DND-41 (cell line): ENCODE data around the gene NAB2.
"Not testable (repeated sequence)": the region's sequence is repeated elsewhere in the genome, so short reads cannot be mapped to it uniquely, and the experiment has no call there.

Source experiments
- ATAC-seq: fragments of 200-7000 bp; cut with Tn5 transposase; 3 replicates; pipeline ENCODE4 v1.9.1; 2021; ENCODE audit warnings: low read depth; ENCODE audit not compliant: insufficient read depth
- DNase-seq: peaks from one replicate; pipeline ENCODE4 v3.0.0-alpha.2; 2020
- H2AFZ ChIP-seq: 2 replicates; pipeline ENCODE4 v1.6.0; 2012; ENCODE audit warnings: low read depth, low read length
- H3K27ac ChIP-seq: 2 replicates; pipeline ENCODE4 v1.5.1; 2012; ENCODE audit warnings: low read length, inconsistent platforms
- H3K27me3 ChIP-seq: fragments of 200-600 bp; sonication (generic); 2 replicates; pipeline ENCODE4 v1.6.0; 2012; ENCODE audit warnings: low read length, mild to moderate bottlenecking, inconsistent platforms; ENCODE audit not compliant: insufficient read depth, poor library complexity
- H3K36me3 ChIP-seq: 2 replicates; pipeline ENCODE4 v1.5.1; 2012; ENCODE audit warnings: low read length, inconsistent platforms; ENCODE audit not compliant: insufficient read depth
- H3K4me1 ChIP-seq: 2 replicates; pipeline ENCODE4 v1.5.1; 2012; ENCODE audit warnings: mild to moderate bottlenecking, low read length; ENCODE audit not compliant: insufficient read depth
- H3K4me2 ChIP-seq: 2 replicates; pipeline ENCODE4 v1.6.0; 2012; ENCODE audit warnings: mild to moderate bottlenecking, moderate library complexity, low read length, inconsistent platforms; ENCODE audit not compliant: insufficient read depth
- H3K4me3 ChIP-seq, 2 experiments: fragments of 200-600 bp in 1 of 2; shearing (Covaris generic) in 1 of 2; 2 replicates each; pipeline ENCODE4 v1.5.1; 2012 to 2016; ENCODE audit warnings: inconsistent platforms in 2 of 2, low read length in 2 of 2, mild to moderate bottlenecking in 2 of 2, low read depth in 1 of 2, moderate library complexity in 1 of 2
- H3K79me2 ChIP-seq: 2 replicates; pipeline ENCODE4 v1.6.0; 2012; ENCODE audit warnings: low read length, inconsistent platforms; ENCODE audit not compliant: insufficient read depth
- H3K9ac ChIP-seq: 2 replicates; pipeline ENCODE4 v1.6.0; 2012; ENCODE audit warnings: low read depth, mild to moderate bottlenecking, inconsistent platforms, low read length, moderate library complexity
- H3K9me3 ChIP-seq: 2 replicates; pipeline ENCODE4 v1.5.1; 2012; ENCODE audit warnings: low read length, moderate library complexity, mild to moderate bottlenecking, inconsistent platforms; ENCODE audit not compliant: insufficient read depth, severe bottlenecking
- H4K20me1 ChIP-seq: 2 replicates; pipeline ENCODE4 v1.6.0; 2012; ENCODE audit warnings: low read length; ENCODE audit not compliant: insufficient read depth
- EZH2 ChIP-seq: IDR thresholded peaks from 3 replicates; pipeline ENCODE4 v1.6.1; 2012; ENCODE audit warnings: borderline replicate concordance, low read depth, mild to moderate bottlenecking, moderate library complexity, low read length, inconsistent platforms; ENCODE audit not compliant: severe bottlenecking
- TF ChIP-seq, protein P1 (sequence below): IDR thresholded peaks from 2 replicates; pipeline ENCODE4 v1.5.1; 2012; ENCODE audit warnings: borderline replicate concordance, low read length, moderate library complexity, mild to moderate bottlenecking; ENCODE audit not compliant: poor library complexity, severe bottlenecking; ENCODE audit errors: extremely low read depth

The NAB2 gene

DNA sequence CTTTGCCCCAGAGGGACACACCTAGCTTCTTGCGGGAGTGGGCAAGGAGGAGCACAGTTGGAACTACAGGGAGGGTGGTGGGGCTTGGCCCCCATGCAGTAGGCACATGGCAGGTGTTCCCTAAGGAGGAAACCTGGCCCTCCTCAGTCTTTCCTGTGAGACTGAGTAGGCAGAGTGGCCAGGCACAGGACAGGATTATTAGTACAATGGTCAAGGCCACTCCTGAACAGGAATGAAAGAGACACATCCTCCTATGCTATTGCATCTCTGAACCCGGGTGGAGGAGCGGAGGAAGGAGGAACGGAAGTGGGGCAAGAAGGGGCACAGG lies 39.8 kb upstream of the NAB2 start:
- no peak overlapping the region for H3K4me2 ChIP-seq
- H3K4me3 ChIP-seq, result no peak overlapping the region
- no peak overlapping the region for H3K9ac ChIP-seq
- no peaks in the 10 kb centered on the region for H3K27me3 ChIP-seq
- ATAC-seq, result no peak
- peaks cover 34% of the 10 kb centered on the region for H3K4me1 ChIP-seq
- TF ChIP-seq, protein P1, sequence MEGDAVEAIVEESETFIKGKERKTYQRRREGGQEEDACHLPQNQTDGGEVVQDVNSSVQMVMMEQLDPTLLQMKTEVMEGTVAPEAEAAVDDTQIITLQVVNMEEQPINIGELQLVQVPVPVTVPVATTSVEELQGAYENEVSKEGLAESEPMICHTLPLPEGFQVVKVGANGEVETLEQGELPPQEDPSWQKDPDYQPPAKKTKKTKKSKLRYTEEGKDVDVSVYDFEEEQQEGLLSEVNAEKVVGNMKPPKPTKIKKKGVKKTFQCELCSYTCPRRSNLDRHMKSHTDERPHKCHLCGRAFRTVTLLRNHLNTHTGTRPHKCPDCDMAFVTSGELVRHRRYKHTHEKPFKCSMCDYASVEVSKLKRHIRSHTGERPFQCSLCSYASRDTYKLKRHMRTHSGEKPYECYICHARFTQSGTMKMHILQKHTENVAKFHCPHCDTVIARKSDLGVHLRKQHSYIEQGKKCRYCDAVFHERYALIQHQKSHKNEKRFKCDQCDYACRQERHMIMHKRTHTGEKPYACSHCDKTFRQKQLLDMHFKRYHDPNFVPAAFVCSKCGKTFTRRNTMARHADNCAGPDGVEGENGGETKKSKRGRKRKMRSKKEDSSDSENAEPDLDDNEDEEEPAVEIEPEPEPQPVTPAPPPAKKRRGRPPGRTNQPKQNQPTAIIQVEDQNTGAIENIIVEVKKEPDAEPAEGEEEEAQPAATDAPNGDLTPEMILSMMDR, result no peak
- TF ChIP-seq EZH2, result no peak
- no peaks in the 10 kb centered on the region for H4K20me1 ChIP-seq
- no peaks in the 10 kb centered on the region for H3K79me2 ChIP-seq
- H3K9me3 ChIP-seq, result no peaks in the 10 kb centered on the region
- no peak overlapping the region for H3K27ac ChIP-seq
- no peaks in the 10 kb centered on the region for H3K36me3 ChIP-seq
- no peak overlapping the region for H2AFZ ChIP-seq
- no peak for DNase-seq

DNA sequence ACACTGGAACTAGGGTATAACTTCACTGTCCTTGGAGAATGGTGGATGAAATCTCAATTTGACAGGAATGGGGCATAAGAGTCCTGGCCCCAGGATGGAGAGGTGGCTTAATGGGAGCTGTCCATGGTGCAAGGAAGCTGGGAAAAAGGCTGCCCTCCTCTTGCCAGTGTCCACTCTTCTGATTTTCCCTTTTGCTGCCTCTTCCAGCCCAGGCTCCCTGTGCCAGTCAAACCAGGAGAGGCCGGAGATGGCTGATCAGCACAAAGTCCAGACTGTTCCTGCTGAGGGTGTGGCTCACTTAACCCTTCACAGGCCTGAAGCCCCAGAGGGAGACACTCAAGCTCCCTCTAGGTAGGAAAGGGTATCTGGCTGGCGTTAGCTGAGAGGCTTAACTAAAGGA lies 39.0 kb upstream of the NAB2 start, which contains the start of gene MYO1A:
MYO1A (minus strand) TSS at position 240 of the 400 bp plus-strand sequence. CDS start 1,806 bp downstream, outside the sequence.
- no peak within 1 kb of the TSS for H3K4me3 ChIP-seq
- no peak for ATAC-seq
- no peak within 1 kb of the TSS for H3K9ac ChIP-seq
- H3K9me3 ChIP-seq, result no peaks in the 10 kb centered on the region
- no peaks in the 10 kb centered on the region for H3K27me3 ChIP-seq
- no peaks in the 10 kb centered on the region for H4K20me1 ChIP-seq
- no peak within 1 kb of the TSS for H3K27ac ChIP-seq
- no peaks in the 10 kb centered on the region for H3K36me3 ChIP-seq
- no peak for DNase-seq
- H3K79me2 ChIP-seq, result no peaks in the 10 kb centered on the region
- peaks cover 34% of the 10 kb centered on the region for H3K4me1 ChIP-seq
- H2AFZ ChIP-seq, result no peak within 1 kb of the TSS
- TF ChIP-seq EZH2, result no peak
- TF ChIP-seq, protein P1, result no peak
- no peak within 1 kb of the TSS for H3K4me2 ChIP-seq

DNA sequence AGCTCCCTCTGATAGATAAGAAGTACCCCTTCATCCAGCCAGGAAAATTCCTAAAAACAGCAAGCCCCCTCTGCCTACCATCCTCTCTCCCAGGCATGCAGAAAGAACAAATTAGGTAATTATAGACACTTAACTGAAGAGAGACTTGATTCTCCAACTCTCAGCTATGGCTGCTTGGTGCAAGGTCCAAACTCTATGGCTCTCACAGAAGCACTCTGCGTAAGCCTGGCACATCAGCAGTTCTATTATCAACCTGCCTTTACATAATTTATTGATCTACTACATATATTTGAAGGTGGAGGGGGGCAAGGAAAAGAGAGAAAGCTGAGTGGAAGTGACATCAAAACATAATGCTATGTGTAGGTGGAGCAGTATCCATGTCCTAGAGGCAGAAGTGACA lies 37.9 kb upstream of the NAB2 start:
- no peak overlapping the region for H2AFZ ChIP-seq
- no peak for DNase-seq
- H3K9me3 ChIP-seq, result no peaks in the 10 kb centered on the region
- no peak overlapping the region for H3K27ac ChIP-seq
- no peak overlapping the region for H3K9ac ChIP-seq
- peaks cover 31% of the 10 kb centered on the region for H3K4me1 ChIP-seq
- no peaks in the 10 kb centered on the region for H3K79me2 ChIP-seq
- H3K27me3 ChIP-seq, result no peaks in the 10 kb centered on the region
- no peak for ATAC-seq
- no peaks in the 10 kb centered on the region for H4K20me1 ChIP-seq
- H3K36me3 ChIP-seq, result peaks cover 3% of the 10 kb centered on the region; the same call in 1 of the 2 replicates
- H3K4me3 ChIP-seq, result no peak overlapping the region
- H3K4me2 ChIP-seq, result no peak overlapping the region
- TF ChIP-seq EZH2, result no peak
- TF ChIP-seq, protein P1, result no peak

DNA sequence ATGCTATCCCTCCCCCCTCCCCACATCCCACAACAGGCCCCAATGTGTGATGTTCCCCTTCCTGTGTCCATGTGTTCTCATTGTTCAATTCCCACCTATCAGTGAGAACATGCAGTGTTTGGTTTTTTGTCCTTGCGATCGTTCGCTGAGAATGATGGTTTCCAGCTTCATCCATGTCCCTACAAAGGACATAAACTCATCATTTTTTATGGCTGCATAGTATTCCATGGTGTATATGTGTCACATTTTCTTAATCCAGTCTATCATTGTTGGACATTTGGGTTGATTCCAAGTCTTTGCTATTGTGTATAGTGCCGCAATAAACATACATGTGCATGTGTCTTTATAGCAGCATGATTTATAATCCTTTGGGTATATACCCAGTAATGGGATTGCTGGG lies 35.8 kb upstream of the NAB2 start:
- H2AFZ ChIP-seq, H3K4me1 ChIP-seq, H3K4me3 ChIP-seq, H3K79me2 ChIP-seq, H4K20me1 ChIP-seq, H3K27me3 ChIP-seq, H3K27ac ChIP-seq, H3K9ac ChIP-seq, DNase-seq, H3K9me3 ChIP-seq, H3K4me2 ChIP-seq, ATAC-seq: not testable (repeated sequence)
- peaks cover 23% of the 10 kb centered on the region for H3K36me3 ChIP-seq

DNA sequence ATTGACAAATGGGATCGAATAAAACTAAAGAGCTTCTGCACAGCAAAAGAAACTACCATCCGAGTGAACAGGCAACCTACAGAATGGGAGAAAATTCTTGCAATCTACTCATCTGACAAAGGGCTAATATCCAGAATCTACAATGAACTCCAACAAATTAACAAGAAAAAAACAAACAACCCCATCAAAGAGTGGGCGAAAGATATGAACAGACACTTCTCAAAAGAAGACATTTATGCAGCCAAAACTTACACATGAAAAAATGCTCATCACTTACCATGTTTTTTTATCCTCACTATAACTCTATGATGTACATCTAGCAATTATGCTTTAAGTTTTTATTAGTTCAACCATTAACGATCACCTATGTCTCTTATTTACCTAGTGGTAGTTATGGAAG lies 35.0 kb upstream of the NAB2 start:
- H3K4me1 ChIP-seq, H3K4me3 ChIP-seq, ATAC-seq, H3K27ac ChIP-seq, H3K79me2 ChIP-seq, H3K27me3 ChIP-seq, H2AFZ ChIP-seq, DNase-seq, H4K20me1 ChIP-seq, H3K9me3 ChIP-seq, H3K4me2 ChIP-seq, H3K9ac ChIP-seq: not testable (repeated sequence)
- H3K36me3 ChIP-seq, result peaks cover 31% of the 10 kb centered on the region
